ENCODE data around the gene C16orf96. TPM values are rescaled to one million over a fixed set of nuclear protein-coding genes. Genes with fewer than 3 reads are reported as not detected.
"Not testable (repeated sequence)": the region's sequence is repeated elsewhere in the genome, so short reads cannot be mapped to it uniquely, and the experiment has no call there.

The C16orf96 gene
- total RNA-seq, 1 experiment from 2014 or later: not detected

- Histone ChIP-seq H3K4me3 (no peak overlapping the region), H3K9me3 (replicated peaks) (no peaks in the 10 kb centered on the region), H3K4me1 (replicated peaks) (no peaks in the 10 kb centered on the region), H3K27me3 (replicated peaks) (no peaks in the 10 kb centered on the region; the same call in 1 of the 2 replicates), H3K27ac (no peak overlapping the region), H3K36me3 (no peaks in the 10 kb centered on the region)
- no peak for DNase-seq (ENCODE audit: low read depth in 1 of 2, low spot score in 2 of 2)
These were observed 5.5 kb downstream of the C16orf96 start for GRCh38 chr16:4561596-4561995.

DNA sequence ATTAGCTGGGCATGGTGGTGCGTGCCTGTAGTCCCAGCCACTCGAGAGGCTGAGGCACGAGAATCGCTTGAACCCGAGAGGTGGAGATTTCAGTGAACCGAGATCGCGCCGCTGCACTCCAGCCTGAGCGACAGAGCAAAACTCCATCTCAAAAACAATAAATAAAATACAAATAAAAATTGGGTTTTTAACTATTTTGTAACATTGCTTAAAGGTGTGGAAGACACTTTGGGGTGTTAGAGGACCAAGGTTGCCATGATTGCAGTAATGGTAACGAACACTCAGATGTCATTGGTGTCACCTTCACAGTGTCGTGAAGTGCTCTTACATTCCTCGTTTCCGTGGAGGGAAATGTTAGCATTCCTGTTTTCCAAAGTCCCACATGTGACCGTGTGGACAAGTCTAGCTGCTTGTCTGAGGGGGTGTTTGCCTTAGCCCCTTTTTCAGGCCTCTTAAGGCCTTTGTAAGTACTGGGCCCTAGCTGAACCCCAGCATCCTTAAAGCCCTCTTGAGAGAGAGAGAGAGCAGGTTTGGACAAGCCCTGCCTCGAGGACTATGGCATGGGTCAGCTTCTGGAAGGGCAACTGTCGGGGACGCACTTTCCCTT is 8.6 kb downstream of the C16orf96 start:
- no peak for DNase-seq (ENCODE audit: low read depth in 1 of 2, low spot score in 2 of 2)
- Histone ChIP-seq H3K27me3 (replicated peaks) (no peaks in the 10 kb centered on the region; the same call in 1 of the 2 replicates), H3K27ac (no peak overlapping the region)

GRCh38 chr16:4566144-4566543 is 10.0 kb downstream of the C16orf96 start:
- Histone ChIP-seq H3K9me3 (replicated peaks) (no peaks in the 10 kb centered on the region), H3K4me3 (no peak overlapping the region), H3K27ac (no peak overlapping the region), H3K4me1 (replicated peaks) (no peaks in the 10 kb centered on the region), H3K27me3 (replicated peaks) (no peaks in the 10 kb centered on the region), H3K36me3 (no peaks in the 10 kb centered on the region)
- no peak for DNase-seq (ENCODE audit: low read depth in 1 of 2, low spot score in 2 of 2)

More for the DNA sequence above, 8.6 kb downstream of the C16orf96 start:
- Histone ChIP-seq H3K4me1 (replicated peaks) (no peaks in the 10 kb centered on the region), H3K9me3 (replicated peaks) (no peaks in the 10 kb centered on the region), H3K4me3 (no peak overlapping the region), H3K36me3 (no peaks in the 10 kb centered on the region)

GRCh38 chr16:4570086-4570485 is 13.9 kb downstream of the C16orf96 start:
- no peak overlapping the region for H3K27ac ChIP-seq
- no peaks in the 10 kb centered on the region for H3K27me3 ChIP-seq (replicated peaks)
- DNase-seq (ENCODE audit: low read depth in 1 of 2, low spot score in 2 of 2): no peak
- H3K4me1 ChIP-seq (replicated peaks): no peaks in the 10 kb centered on the region
- H3K9me3 ChIP-seq (replicated peaks): no peaks in the 10 kb centered on the region
- no peaks in the 10 kb centered on the region for H3K36me3 ChIP-seq
- H3K4me3 ChIP-seq: no peak overlapping the region

GRCh38 chr16:4570688-4571321 is 14.7 kb downstream of the C16orf96 start:
- H3K4me3 ChIP-seq: no peak overlapping the region
- H3K4me1 ChIP-seq (replicated peaks): no peaks in the 10 kb centered on the region
- no peak for DNase-seq (ENCODE audit: low read depth in 1 of 2, low spot score in 2 of 2)
- no peak overlapping the region for H3K27ac ChIP-seq
- no peaks in the 10 kb centered on the region for H3K36me3 ChIP-seq
- no peaks in the 10 kb centered on the region for H3K9me3 ChIP-seq (replicated peaks)
- H3K27me3 ChIP-seq (replicated peaks): no peaks in the 10 kb centered on the region

- Histone ChIP-seq H3K36me3 (no peaks in the 10 kb centered on the region), H3K4me1 (replicated peaks) (no peaks in the 10 kb centered on the region), H3K9me3 (replicated peaks) (no peaks in the 10 kb centered on the region), H3K27me3 (replicated peaks) (no peaks in the 10 kb centered on the region), H3K27ac (no peak overlapping the region), H3K4me3 (no peak overlapping the region)
- DNase-seq (ENCODE audit: low read depth in 1 of 2, low spot score in 2 of 2): no peak
These were observed 16.6 kb downstream of the C16orf96 start for GRCh38 chr16:4572715-4573114.

DNA sequence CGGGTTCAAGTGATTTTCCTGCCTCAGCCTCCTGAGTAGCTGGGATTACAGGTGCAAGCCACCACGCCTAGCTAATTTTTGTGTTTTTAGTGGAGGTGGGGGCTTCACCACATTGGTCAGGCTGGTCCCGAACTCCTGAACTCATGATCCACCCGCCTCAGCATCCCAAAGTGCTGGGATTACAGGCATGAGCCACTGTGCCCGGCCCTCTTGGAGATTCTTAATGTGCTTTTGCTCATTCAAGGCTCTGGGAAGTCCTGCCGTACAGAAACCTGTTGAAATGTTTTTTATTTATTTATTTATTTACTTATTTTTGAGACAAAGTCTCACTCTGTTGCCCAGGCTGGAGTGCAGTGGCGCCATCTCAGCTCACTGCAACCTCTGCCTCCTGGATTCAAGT is 17.8 kb downstream of the C16orf96 start:
- not testable (repeated sequence) for H3K27ac ChIP-seq; H3K4me3 ChIP-seq; H3K4me1 ChIP-seq (replicated peaks); H3K9me3 ChIP-seq (replicated peaks); DNase-seq (ENCODE audit: low read depth in 1 of 2, low spot score in 2 of 2); H3K36me3 ChIP-seq; H3K27me3 ChIP-seq (replicated peaks)

DNA sequence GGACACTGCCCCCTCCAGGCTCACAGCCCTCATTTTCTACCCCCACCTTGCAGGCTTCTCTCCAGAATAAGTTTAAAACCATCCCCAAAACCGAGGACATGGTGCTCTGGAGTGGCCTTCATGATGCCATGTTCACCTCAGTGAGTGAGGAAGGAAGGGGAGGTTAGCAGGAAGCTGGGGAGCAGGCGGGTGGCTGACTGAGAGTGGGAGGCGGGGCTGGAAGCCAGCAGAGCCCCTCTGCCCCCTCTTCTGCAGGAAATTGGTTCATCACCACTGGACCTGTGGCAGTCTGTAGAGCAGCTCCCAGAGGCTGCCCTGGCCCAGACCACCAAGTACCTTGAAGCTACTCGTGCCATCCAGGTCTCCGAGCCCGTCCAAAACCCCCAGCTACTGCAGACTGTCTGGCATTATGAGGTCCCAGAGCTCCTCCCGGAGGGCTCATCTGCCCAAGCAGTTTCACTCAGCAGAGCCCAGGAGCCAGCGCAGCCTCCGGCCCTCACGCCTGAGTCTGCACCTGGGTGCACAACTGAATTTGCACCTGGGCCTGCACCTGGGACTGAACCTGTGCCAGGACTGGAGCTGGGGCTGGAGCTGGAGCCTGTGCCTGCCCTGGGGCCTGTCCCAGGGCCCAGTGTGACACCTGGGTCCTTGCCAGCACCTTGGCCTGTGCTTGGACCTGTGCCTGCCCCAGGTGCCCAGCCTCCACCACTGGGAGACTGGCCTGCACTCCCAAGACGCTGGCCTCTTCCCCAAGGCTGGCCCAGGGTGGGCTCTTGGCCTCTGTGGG is 19.0 kb downstream of the C16orf96 start:
- no peak for DNase-seq (ENCODE audit: low read depth in 1 of 2, low spot score in 2 of 2)
- Histone ChIP-seq H3K27ac (no peak overlapping the region), H3K9me3 (replicated peaks) (no peaks in the 10 kb centered on the region)

DNA sequence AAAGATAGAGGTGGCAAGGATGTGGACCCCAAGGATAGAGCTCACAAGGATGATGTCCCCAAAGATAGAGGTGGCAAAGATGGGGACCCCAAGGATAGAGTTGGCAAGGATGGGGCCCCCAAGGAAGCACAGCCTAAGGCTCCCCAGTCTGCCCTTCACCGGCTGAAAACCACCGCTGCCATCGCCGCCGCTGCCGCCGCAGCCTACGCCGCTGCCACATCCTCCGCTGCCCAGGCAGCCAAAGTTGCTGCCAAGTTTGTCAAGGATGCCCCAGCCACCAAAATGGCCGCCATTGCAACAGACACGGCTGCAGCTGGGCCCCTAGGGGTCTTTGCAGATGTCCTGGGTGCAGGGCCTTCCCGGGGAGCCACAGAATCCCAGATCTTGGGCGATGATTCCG is 19.9 kb downstream of the C16orf96 start:
- Histone ChIP-seq H3K9me3 (replicated peaks) (no peaks in the 10 kb centered on the region), H3K4me3 (no peak overlapping the region), H3K27me3 (replicated peaks) (no peaks in the 10 kb centered on the region), H3K36me3 (no peaks in the 10 kb centered on the region), H3K4me1 (replicated peaks) (no peaks in the 10 kb centered on the region), H3K27ac (no peak overlapping the region)
- DNase-seq (ENCODE audit: low read depth in 1 of 2, low spot score in 2 of 2): no peak

More for the DNA sequence above, 19.0 kb downstream of the C16orf96 start:
- no peaks in the 10 kb centered on the region for H3K4me1 ChIP-seq (replicated peaks)
- no peak overlapping the region for H3K4me3 ChIP-seq
- H3K36me3 ChIP-seq: no peaks in the 10 kb centered on the region
- no peaks in the 10 kb centered on the region for H3K27me3 ChIP-seq (replicated peaks)

DNA sequence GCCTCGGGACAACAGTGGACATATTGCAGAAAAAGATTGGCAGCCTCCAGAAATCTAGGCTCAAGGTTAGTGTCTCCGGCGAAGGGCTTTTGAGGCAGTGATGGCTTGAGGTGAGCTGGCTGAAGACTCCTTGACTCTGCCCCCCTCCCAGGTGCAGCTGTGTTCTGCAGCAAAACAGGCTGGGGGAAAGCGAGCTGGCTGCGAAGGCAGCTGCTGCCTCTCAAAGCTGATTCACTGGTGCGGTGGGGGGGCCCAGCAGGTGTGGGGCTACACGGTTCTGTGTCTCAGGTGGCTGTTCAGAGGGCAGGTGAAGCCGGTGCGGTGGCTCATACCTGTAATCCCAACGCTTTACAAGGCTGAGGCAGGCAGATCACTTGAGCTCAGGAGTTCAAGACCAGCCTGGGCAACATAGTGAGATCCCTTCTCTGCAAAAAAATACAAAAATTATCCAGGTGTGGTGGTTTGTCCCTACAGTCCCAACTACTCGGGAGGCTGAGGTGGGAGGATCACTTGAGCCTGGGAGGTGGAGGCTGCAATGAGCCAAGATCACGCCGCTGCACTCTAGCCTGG is 22.9 kb downstream of the C16orf96 start:
- Histone ChIP-seq H3K4me1 (replicated peaks) (no peaks in the 10 kb centered on the region), H3K27ac (no peak overlapping the region), H3K36me3 (no peaks in the 10 kb centered on the region), H3K9me3 (replicated peaks) (no peaks in the 10 kb centered on the region), H3K4me3 (no peak overlapping the region), H3K27me3 (replicated peaks) (no peaks in the 10 kb centered on the region)
- no peak for DNase-seq (ENCODE audit: low read depth in 1 of 2, low spot score in 2 of 2)

- no peaks in the 10 kb centered on the region for H3K27me3 ChIP-seq (replicated peaks)
- H3K9me3 ChIP-seq (replicated peaks): no peaks in the 10 kb centered on the region
- DNase-seq (ENCODE audit: low read depth in 1 of 2, low spot score in 2 of 2): no peak
- no peak overlapping the region for H3K27ac ChIP-seq
- no peak overlapping the region for H3K4me3 ChIP-seq
- H3K4me1 ChIP-seq (replicated peaks): no peaks in the 10 kb centered on the region
- H3K36me3 ChIP-seq: no peaks in the 10 kb centered on the region
These were observed 24.1 kb downstream of the C16orf96 start for GRCh38 chr16:4580250-4580649.

- H3K27me3 ChIP-seq (replicated peaks): no peaks in the 10 kb centered on the region; the same call in 1 of the 2 replicates
- no peak overlapping the region for H3K4me3 ChIP-seq
- DNase-seq (ENCODE audit: low read depth in 1 of 2, low spot score in 2 of 2): no peak
- no peaks in the 10 kb centered on the region for H3K4me1 ChIP-seq (replicated peaks)
- H3K36me3 ChIP-seq: no peaks in the 10 kb centered on the region
- H3K9me3 ChIP-seq (replicated peaks): peaks cover 3% of the 10 kb centered on the region; the same call in 1 of the 2 replicates
- H3K27ac ChIP-seq: no peak overlapping the region
These were observed 27.8 kb downstream of the C16orf96 start for GRCh38 chr16:4583906-4584305.

- Histone ChIP-seq H3K9me3 (replicated peaks) (peaks cover 3% of the 10 kb centered on the region; the same call in 1 of the 2 replicates), H3K4me3 (no peak overlapping the region), H3K27me3 (replicated peaks) (no peaks in the 10 kb centered on the region; the same call in 1 of the 2 replicates), H3K36me3 (no peaks in the 10 kb centered on the region), H3K27ac (no peak overlapping the region), H3K4me1 (replicated peaks) (no peaks in the 10 kb centered on the region)
- no peak for DNase-seq (ENCODE audit: low read depth in 1 of 2, low spot score in 2 of 2)
These were observed 30.2 kb downstream of the C16orf96 start for GRCh38 chr16:4586291-4586690.

- Histone ChIP-seq H3K36me3 (no peaks in the 10 kb centered on the region), H3K27me3 (replicated peaks) (no peaks in the 10 kb centered on the region; the same call in 1 of the 2 replicates), H3K9me3 (replicated peaks) (peaks cover 3% of the 10 kb centered on the region; the same call in 1 of the 2 replicates), H3K4me3 (no peak overlapping the region), H3K4me1 (replicated peaks) (no peaks in the 10 kb centered on the region), H3K27ac (no peak overlapping the region)
- DNase-seq (ENCODE audit: low read depth in 1 of 2, low spot score in 2 of 2): no peak
These were observed 32.2 kb downstream of the C16orf96 start for GRCh38 chr16:4588386-4588785.
